MM.1S (cell line): ENCODE results near the gene SLC44A1.

ENCODE experiments used
- EZH2 ChIP-seq: fragments of 300-600 bp; sonication (generic); optimal IDR thresholded peaks from 2 replicates; pipeline ENCODE3; 2017; ENCODE audit warnings: low read depth, mild to moderate bottlenecking, antibody characterized with exemption, low read length, mixed read lengths
- TF ChIP-seq, protein P1 (sequence below): fragments of 300-600 bp; sonication (generic); IDR thresholded peaks from 2 replicates; pipeline ENCODE4 v1.5.1; 2016; ENCODE audit warnings: antibody characterized with exemption, low read length, mixed read lengths

DNA sequence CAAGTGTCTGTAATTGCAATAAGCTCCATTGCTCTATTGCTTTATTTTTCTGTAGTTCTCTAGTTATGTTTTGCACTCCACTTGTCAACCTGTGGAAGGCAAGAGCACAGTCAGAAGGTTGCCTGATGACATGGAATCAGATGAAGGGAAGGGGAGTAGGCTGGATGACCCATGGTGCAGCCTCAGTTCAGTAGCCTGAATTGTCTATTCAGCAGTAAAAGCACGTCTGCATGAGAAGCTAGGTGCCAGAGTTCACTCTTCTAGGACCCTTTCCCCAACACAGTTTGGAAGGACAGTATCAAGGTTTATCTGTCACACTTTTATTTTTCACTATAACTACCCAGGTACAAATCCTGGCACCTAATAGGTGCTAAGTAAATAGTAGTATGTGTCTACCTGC is 39.3 kb downstream of the SLC44A1 start:
- TF ChIP-seq, protein P1, sequence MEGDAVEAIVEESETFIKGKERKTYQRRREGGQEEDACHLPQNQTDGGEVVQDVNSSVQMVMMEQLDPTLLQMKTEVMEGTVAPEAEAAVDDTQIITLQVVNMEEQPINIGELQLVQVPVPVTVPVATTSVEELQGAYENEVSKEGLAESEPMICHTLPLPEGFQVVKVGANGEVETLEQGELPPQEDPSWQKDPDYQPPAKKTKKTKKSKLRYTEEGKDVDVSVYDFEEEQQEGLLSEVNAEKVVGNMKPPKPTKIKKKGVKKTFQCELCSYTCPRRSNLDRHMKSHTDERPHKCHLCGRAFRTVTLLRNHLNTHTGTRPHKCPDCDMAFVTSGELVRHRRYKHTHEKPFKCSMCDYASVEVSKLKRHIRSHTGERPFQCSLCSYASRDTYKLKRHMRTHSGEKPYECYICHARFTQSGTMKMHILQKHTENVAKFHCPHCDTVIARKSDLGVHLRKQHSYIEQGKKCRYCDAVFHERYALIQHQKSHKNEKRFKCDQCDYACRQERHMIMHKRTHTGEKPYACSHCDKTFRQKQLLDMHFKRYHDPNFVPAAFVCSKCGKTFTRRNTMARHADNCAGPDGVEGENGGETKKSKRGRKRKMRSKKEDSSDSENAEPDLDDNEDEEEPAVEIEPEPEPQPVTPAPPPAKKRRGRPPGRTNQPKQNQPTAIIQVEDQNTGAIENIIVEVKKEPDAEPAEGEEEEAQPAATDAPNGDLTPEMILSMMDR, result no peak
- TF ChIP-seq EZH2, result no peak
